OCI-LY1 (cell line): ENCODE results near the gene CBL.

Experiments
- CTCF ChIP-seq: fragments of 200-600 bp; sonication (generic), shearing (Covaris generic); IDR thresholded peaks from 2 replicates; pipeline ENCODE4 v1.5.1; 2017; ENCODE audit warnings: mild to moderate bottlenecking, antibody characterized with exemption, low read length, moderate library complexity, mixed read lengths
- EZH2 ChIP-seq: fragments of 200-600 bp; sonication (generic), shearing (Covaris generic); IDR thresholded peaks from 2 replicates; pipeline ENCODE4 v1.8.0; 2017; ENCODE audit warnings: borderline replicate concordance, mixed run types, mild to moderate bottlenecking, antibody characterized with exemption, low read length, moderate library complexity, mixed read lengths

GRCh38 chr11:119329320-119329719, 123.2 kb downstream of the CBL start:
- TF ChIP-seq CTCF: no peak
- no peak for TF ChIP-seq EZH2
